Neural cell (in vitro differentiated cells): ENCODE data around the gene CYP4A22. TPM values are rescaled to one million over a fixed set of nuclear protein-coding genes. Genes with fewer than 3 reads are reported as not detected.
"Not testable (repeated sequence)": the region's sequence is repeated elsewhere in the genome, so short reads cannot be mapped to it uniquely, and the experiment has no call there.

ENCODE experiments used
- H2AFZ ChIP-seq: fragments of 200-600, 300-800 bp; sonication (generic), shearing (Covaris generic); 2 replicates; pipeline ENCODE4 v1.6.0; 2014; ENCODE audit warnings: low read depth, mild to moderate bottlenecking, antibody characterized with exemption, low read length, moderate library complexity
- H3F3A ChIP-seq: fragments of 200-600 bp; shearing (Covaris generic); 2 replicates; pipeline ENCODE4 v1.6.1; 2016; ENCODE audit warnings: mild to moderate bottlenecking, moderate library complexity, mixed read lengths, antibody characterized with exemption, low read length; ENCODE audit not compliant: insufficient read depth, poor library complexity, severe bottlenecking
- H3K27ac ChIP-seq: fragments of 200-600, 300-800 bp; sonication (generic), shearing (Covaris generic); 2 replicates; pipeline ENCODE4 v1.5.1; 2014; ENCODE audit warnings: mild to moderate bottlenecking, low read length, moderate library complexity
- H3K27me3 ChIP-seq: fragments of 300-800, 200-600 bp; sonication (generic), shearing (Covaris generic); 2 replicates; pipeline ENCODE4 v1.6.0; 2014; ENCODE audit warnings: mild to moderate bottlenecking, low read depth, low read length, moderate library complexity; ENCODE audit not compliant: insufficient read depth
- H3K36me3 ChIP-seq: fragments of 300-800, 200-600 bp; sonication (generic), shearing (Covaris generic); 2 replicates; pipeline ENCODE4 v1.5.1; 2014; ENCODE audit warnings: mild to moderate bottlenecking, antibody characterized with exemption, low read length, moderate library complexity; ENCODE audit not compliant: insufficient read depth
- H3K4me2 ChIP-seq: fragments of 300-800, 200-600 bp; sonication (generic), shearing (Covaris generic); 2 replicates; pipeline ENCODE4 v1.6.0; 2014; ENCODE audit warnings: mild to moderate bottlenecking, low read length
- H3K4me3 ChIP-seq: fragments of 300-800, 200-600 bp; sonication (generic), shearing (Covaris generic); 2 replicates; pipeline ENCODE4 v1.5.1; 2014; ENCODE audit warnings: mild to moderate bottlenecking, low read length, moderate library complexity
- H3K79me2 ChIP-seq: fragments of 200-600 bp; shearing (Covaris generic); replicated peaks from 2 replicates; pipeline ENCODE4 v1.6.0; 2014; ENCODE audit warnings: mild to moderate bottlenecking, low read length, moderate library complexity; ENCODE audit not compliant: insufficient read depth
- H3K9ac ChIP-seq: fragments of 300-800, 200-600 bp; sonication (generic), shearing (Covaris generic); 2 replicates; pipeline ENCODE4 v1.6.1; 2016; ENCODE audit warnings: mild to moderate bottlenecking, low read length, mixed read lengths
- H3K9me2 ChIP-seq: fragments of 200-600 bp; shearing (Covaris generic); 2 replicates; pipeline ENCODE4 v1.6.1; 2016; ENCODE audit warnings: mild to moderate bottlenecking, low read length, mixed read lengths; ENCODE audit not compliant: insufficient read depth
- H3K9me3 ChIP-seq: fragments of 200-600, 300-800 bp; sonication (generic), shearing (Covaris generic); 2 replicates; pipeline ENCODE4 v1.6.1; 2016; ENCODE audit warnings: mild to moderate bottlenecking, mixed run types, low read length, moderate library complexity, mixed read lengths
- H4K20me1 ChIP-seq: fragments of 200-600 bp; shearing (Covaris generic); 2 replicates; pipeline ENCODE4 v1.6.1; 2016; ENCODE audit warnings: mild to moderate bottlenecking, mixed run types; ENCODE audit not compliant: insufficient read depth
- CTCF ChIP-seq: fragments of 450-650 bp; IDR thresholded peaks from 2 replicates; pipeline ENCODE4 v1.5.1; 2014; ENCODE audit warnings: antibody characterized with exemption, mild to moderate bottlenecking, moderate library complexity; ENCODE audit not compliant: poor library complexity, severe bottlenecking
- EP300 ChIP-seq: fragments of 450-650 bp; conservative IDR thresholded peaks from 2 replicates; pipeline ENCODE4 v1.6.1; 2014; ENCODE audit warnings: antibody characterized with exemption, mild to moderate bottlenecking, moderate library complexity; ENCODE audit not compliant: poor library complexity, severe bottlenecking
- EZH2 ChIP-seq: fragments of 200-600, 300-800 bp; shearing (Covaris generic), sonication (generic); IDR thresholded peaks from 2 replicates; pipeline ENCODE4 v1.6.1; 2014; ENCODE audit warnings: antibody characterized with exemption, low read length, borderline replicate concordance, mild to moderate bottlenecking; ENCODE audit not compliant: insufficient read depth, poor library complexity, severe bottlenecking
- MXI1 ChIP-seq: fragments of 450-650 bp; conservative IDR thresholded peaks from 2 replicates; pipeline ENCODE4 v1.6.1; 2014; ENCODE audit warnings: antibody characterized with exemption, mild to moderate bottlenecking; ENCODE audit not compliant: poor library complexity, severe bottlenecking
- POLR2AphosphoS5 ChIP-seq: IDR thresholded peaks from 2 replicates; pipeline ENCODE4 v1.6.1; 2012
- RAD21 ChIP-seq: fragments of 450-650 bp; conservative IDR thresholded peaks from 2 replicates; pipeline ENCODE4 v1.6.1; 2014; ENCODE audit warnings: antibody characterized with exemption, mild to moderate bottlenecking, moderate library complexity
- SMC3 ChIP-seq: fragments of 450-650 bp; conservative IDR thresholded peaks from 2 replicates; pipeline ENCODE4 v1.6.1; 2014; ENCODE audit warnings: antibody characterized with exemption, mild to moderate bottlenecking, moderate library complexity; ENCODE audit not compliant: poor library complexity
- TAF1 ChIP-seq: IDR thresholded peaks from 2 replicates; pipeline ENCODE4 v1.6.1; 2012; ENCODE audit warnings: low read depth
- polyA minus RNA-seq: library from RNA; depleted of rRNA, polyadenylated mRNA; stranded (reverse); fragments of >200 nt; gene quantifications from 2 replicates; pipeline ENCODE4 v1.2.3, GENCODE V29; 2014
- polyA plus RNA-seq: library from polyadenylated mRNA; depleted of rRNA; stranded (reverse); fragments of >200 nt; gene quantifications from 2 replicates; pipeline ENCODE4 v1.2.3, GENCODE V29; 2014

Gene CYP4A22
- 0.32 TPM in 1 of 2 replicates, not detected in the other for polyA plus RNA-seq
- 0.23 TPM in 1 of 2 replicates, not detected in the other for polyA minus RNA-seq

GRCh38 chr1:47137198-47137597, at the start of gene CYP4A22:
CYP4A22 (plus strand) TSS chr1:47137441; CDS start chr1:47137486, 45 bp downstream.
- no peak within 1 kb of the TSS for H3K4me3 ChIP-seq

GRCh38 chr1:47089356-47089755, 47.9 kb upstream of the CYP4A22 start:
- H3K4me3 ChIP-seq, H3K4me2 ChIP-seq, H3K79me2 ChIP-seq, H2AFZ ChIP-seq, H3K27me3 ChIP-seq, H4K20me1 ChIP-seq, H3K9me2 ChIP-seq, H3K27ac ChIP-seq, H3K9me3 ChIP-seq, H3K9ac ChIP-seq, H3K36me3 ChIP-seq, H3F3A ChIP-seq: not testable (repeated sequence)
- TF ChIP-seq SMC3 (peak; percentile 56), CTCF (peak; percentile 73), RAD21 (peak; percentile 65)

More at GRCh38 chr1:47137198-47137597, at the start of gene CYP4A22:
- no peak within 1 kb of the TSS for H3K27ac ChIP-seq
- TF ChIP-seq EP300: no peak
- TF ChIP-seq EZH2: no peak
- no peak for TF ChIP-seq RAD21
- TF ChIP-seq TAF1: no peak
- TF ChIP-seq CTCF: no peak
- TF ChIP-seq MXI1: no peak
- TF ChIP-seq SMC3: no peak
- TF ChIP-seq POLR2AphosphoS5: no peak
- H4K20me1 ChIP-seq: no peaks in the 10 kb centered on the region
- no peaks in the 10 kb centered on the region for H3K79me2 ChIP-seq
- H3K9ac ChIP-seq: no peak within 1 kb of the TSS
- no peaks in the 10 kb centered on the region for H3F3A ChIP-seq
- no peak within 1 kb of the TSS for H2AFZ ChIP-seq
- H3K36me3 ChIP-seq: no peaks in the 10 kb centered on the region
- no peak within 1 kb of the TSS for H3K4me2 ChIP-seq
- H3K9me3 ChIP-seq: no peaks in the 10 kb centered on the region
- no peaks in the 10 kb centered on the region for H3K27me3 ChIP-seq
- no peaks in the 10 kb centered on the region for H3K9me2 ChIP-seq

GRCh38 chr1:47091476-47091875, 45.8 kb upstream of the CYP4A22 start:
- H3F3A ChIP-seq, H3K79me2 ChIP-seq, H3K36me3 ChIP-seq, H3K4me3 ChIP-seq, H3K9me2 ChIP-seq, H2AFZ ChIP-seq, H3K9me3 ChIP-seq, H3K27ac ChIP-seq, H4K20me1 ChIP-seq, H3K9ac ChIP-seq, H3K4me2 ChIP-seq, H3K27me3 ChIP-seq: not testable (repeated sequence)
- peak; percentile 23 for TF ChIP-seq CTCF
